K562 (cell line): Measurements from ENCODE around the gene EPHA2. TPM values are rescaled to one million over a fixed set of nuclear protein-coding genes. Genes with fewer than 3 reads are reported as not detected.

ENCODE experiments used
- ATAC-seq: fragments of 200-7000 bp; cut with Tn5 transposase; 3 replicates; pipeline ENCODE4 v1.9.1; 2020; ENCODE audit warnings: moderate library complexity
- BruUV-seq: library from RNA; stranded (reverse); fragments of 400-500 nt; replicated peaks from 2 replicates; lab custom pipeline; 2021; lab: Mats Ljungman, UMichigan
- CTCF ChIA-PET: fragments of 300-600 bp; formaldehyde crosslinking; extraction: SDS; loops from one replicate; lab custom pipeline; 2021; ENCODE audit warnings: low intra/inter-chr PET ratio; lab: Yijun Ruan, JAX
- POLR2A ChIA-PET: fragments of 300-600, 350-650 bp; sonication (Branson Sonifier 250); formaldehyde crosslinking; extraction: SDS; loops from one replicate; lab custom pipeline; 2021; ENCODE audit warnings: antibody characterized with exemption, inconsistent platforms; lab: Yijun Ruan, JAX
- DNase-seq, 4 experiments: peaks; one replicate each; pipeline versions ENCODE4 v3.0.0 to v3.0.0-alpha.2; 2011 to 2018; ENCODE audit warnings: low spot score in 3 of 4, mixed read lengths in 3 of 4; ENCODE audit errors: extremely low read depth in 1 of 4
- FAIRE-seq: peaks from 2 replicates; lab custom pipeline; 2011; peaks lifted over from hg19 to GRCh38; lab: Jason Lieb, UNC
- H2AFZ ChIP-seq: 2 replicates; pipeline ENCODE4 v1.6.0; 2011; ENCODE audit warnings: low read depth, low read length, control low read depth, inconsistent platforms
- H3K27ac ChIP-seq: fragments of 200-600 bp; 3 replicates; pipeline ENCODE4 v1.8.0; 2011; ENCODE audit warnings: low read depth, mild to moderate bottlenecking, control low read depth, inconsistent platforms, low read length, moderate library complexity, mixed read lengths; ENCODE audit errors: extremely low read depth
- H3K27me3 ChIP-seq, 2 experiments: fragments of 300-600 bp in 1 of 2; 2 replicates in 1 of 2; 3 replicates in 1 of 2; pipeline versions ENCODE4 v1.6.0 to v1.8.0; 2011; ENCODE audit warnings: inconsistent platforms in 2 of 2, low read length in 2 of 2, mild to moderate bottlenecking in 1 of 2, mixed read lengths in 1 of 2, moderate library complexity in 1 of 2; ENCODE audit not compliant: control insufficient read depth in 2 of 2, insufficient read depth in 2 of 2
- H3K36me3 ChIP-seq: fragments of 300-600 bp; 3 replicates; pipeline ENCODE4 v1.8.0; 2011; ENCODE audit warnings: mild to moderate bottlenecking, low read length, inconsistent platforms; ENCODE audit not compliant: control insufficient read depth, insufficient read depth
- H3K4me1 ChIP-seq, 2 experiments: fragments of 200-600 bp in 1 of 2; replicated peaks in 1 of 2; 2 replicates in 1 of 2; 3 replicates in 1 of 2; pipeline versions ENCODE4 v1.5.1 to v1.8.0; 2011; ENCODE audit warnings: inconsistent platforms in 2 of 2, low read length in 2 of 2, mild to moderate bottlenecking in 1 of 2, mixed read lengths in 1 of 2, moderate library complexity in 1 of 2; ENCODE audit not compliant: control insufficient read depth in 2 of 2, insufficient read depth in 2 of 2
- H3K4me2 ChIP-seq: 2 replicates; pipeline ENCODE4 v1.6.1; 2011; ENCODE audit warnings: low read length, control low read depth, inconsistent platforms, mixed read lengths; ENCODE audit not compliant: insufficient read depth
- H3K4me3 ChIP-seq: fragments of 200-600 bp; sonication (generic), shearing (Covaris generic); 2 replicates; pipeline ENCODE4 v1.5.1; 2016; ENCODE audit warnings: control low read depth, inconsistent platforms
- H3K79me2 ChIP-seq: fragments of 200-600 bp; 3 replicates; pipeline ENCODE4 v1.8.0; 2011; ENCODE audit warnings: low read length, inconsistent platforms; ENCODE audit not compliant: control insufficient read depth, insufficient read depth
- H3K9ac ChIP-seq, 2 experiments: 2 replicates each; pipeline versions ENCODE4 v1.6.0 to v1.6.1; 2011; ENCODE audit warnings: low read depth in 2 of 2, low read length in 2 of 2, control low read depth in 1 of 2, inconsistent platforms in 1 of 2, mild to moderate bottlenecking in 1 of 2, mixed read lengths in 1 of 2; ENCODE audit not compliant: insufficient read depth in 1 of 2
- H3K9me1 ChIP-seq: one replicate; pipeline ENCODE4 v1.6.0; 2011; ENCODE audit warnings: inconsistent platforms, mild to moderate bottlenecking, low read length, moderate library complexity; ENCODE audit not compliant: control insufficient read depth, insufficient read depth
- H3K9me3 ChIP-seq: replicated peaks from 2 replicates; pipeline ENCODE4 v1.5.1; 2011; ENCODE audit warnings: low read depth, low read length, inconsistent platforms; ENCODE audit not compliant: control insufficient read depth, insufficient read depth
- H4K20me1 ChIP-seq: replicated peaks from 2 replicates; pipeline ENCODE4 v1.6.1; 2011; ENCODE audit warnings: low read length, inconsistent platforms, mixed read lengths; ENCODE audit not compliant: control insufficient read depth, insufficient read depth
- FOXM1 ChIP-seq, 2 experiments: fragments of 450-650 bp in 1 of 2; sonication (generic) in 1 of 2; formaldehyde crosslinking in 1 of 2; IDR thresholded peaks; 2 replicates each; pipeline versions ENCODE4 v1.6.1 to v1.9.0; 2017 to 2022; ENCODE audit warnings: low read depth in 2 of 2, mild to moderate bottlenecking in 2 of 2, missing genetic modification reagents in 1 of 2, moderate library complexity in 1 of 2
- HLTF ChIP-seq: fragments of 450-650 bp; IDR thresholded peaks from 2 replicates; pipeline ENCODE4 v1.6.1; 2016
- NFIX ChIP-seq: fragments of 250-450 bp; sonication (Bioruptor Pico); IDR thresholded peaks from 2 replicates; pipeline ENCODE4 v1.4.0; 2020; ENCODE audit warnings: low read depth, mild to moderate bottlenecking, moderate library complexity
- PCBP1 ChIP-seq: fragments of 200-400 bp; formaldehyde crosslinking; IDR thresholded peaks from 2 replicates; pipeline ENCODE4 v1.6.1; 2018; ENCODE audit warnings: mild to moderate bottlenecking, low read depth, low read length; ENCODE audit not compliant: poor library complexity, severe bottlenecking
- RBM22 ChIP-seq: fragments of 200-400 bp; formaldehyde crosslinking; IDR thresholded peaks from 2 replicates; pipeline ENCODE4 v1.6.1; 2018; ENCODE audit warnings: low read length, low read depth; ENCODE audit not compliant: poor library complexity, severe bottlenecking
- WGBS: fragments of 100-300 bp; shearing (Covaris generic); methylation state at CpG from one replicate; pipeline ENCODE4 v1.1.6; 2016; ENCODE audit warnings: low coverage, mixed read lengths; ENCODE audit not compliant: insufficient coverage; ENCODE audit errors: missing lambda C conversion rate; 5-methylcytosine and 5-hydroxymethylcytosine counted together
- in situ Hi-C: fragments of 300-500 bp; cut with MboI; formaldehyde crosslinking; loops from 4 replicates; pipeline ENCODE4 v1.15.0; 2018; ENCODE audit warnings: inconsistent platforms, mixed read lengths
- intact Hi-C: fragments of 100-400 bp; cut with micrococcal nuclease; formaldehyde crosslinking; loops from 2 replicates; pipeline ENCODE4 v1.14.2; 2022
- polyA plus RNA-seq, 8 experiments: library from polyadenylated mRNA; depleted of rRNA in 4 of 8; stranded (reverse) in 5 of 8; unstranded in 3 of 8; fragments of >200 nt; fragmentation: Nextera tagmentation in 2 of 8; fragmentation: Illumina TruSeq in 1 of 8; extraction: Ambion mirVana in 2 of 8; extraction: Trizol in 1 of 8; gene quantifications; 2 replicates each; pipeline versions ENCODE4 v1.2.1 to v1.2.3, GENCODE V29; 2011 to 2014; ENCODE audit warnings: inconsistent platforms in 1 of 8, missing spikeins in 1 of 8
- total RNA-seq, 7 experiments: library from RNA; depleted of rRNA in 6 of 7; stranded (reverse); fragments of >200 nt in 6 of 7; fragmentation: Illumina TruSeq in 2 of 7; extraction: Trizol in 2 of 7; gene quantifications; 2 replicates each; pipeline versions ENCODE4 v1.2.1 to v1.2.3, GENCODE V29; 2011 to 2021; ENCODE audit warnings: low replicate concordance in 1 of 7
- TF ChIP-seq, protein P1 (sequence below): IDR thresholded peaks from 2 replicates; pipeline ENCODE4 v1.6.1; 2016; ENCODE audit warnings: missing genetic modification characterization, missing compliant biosample characterization
- TF ChIP-seq, protein P2 (sequence below): fragments of 450-650 bp; formaldehyde crosslinking; IDR thresholded peaks from 2 replicates; pipeline ENCODE4 v1.4.0; 2020; ENCODE audit warnings: mild to moderate bottlenecking, moderate library complexity
- TF ChIP-seq, protein P3 (sequence below), 2 experiments: IDR thresholded peaks in 1 of 2; conservative IDR thresholded peaks in 1 of 2; 2 replicates each; pipeline ENCODE4 v1.6.1; 2016; ENCODE audit warnings: low read depth in 2 of 2, mild to moderate bottlenecking in 1 of 2, missing compliant biosample characterization in 1 of 2, missing genetic modification characterization in 1 of 2, moderate library complexity in 1 of 2

Gene EPHA2
- total and polyA plus RNA-seq, 9 of the 15 experiments (the other 6 are each of a cell fraction or from before 2014, with no cell fraction given) = 0.04 to 0.40 (median 0.07) TPM; not detected in 4

DNA sequence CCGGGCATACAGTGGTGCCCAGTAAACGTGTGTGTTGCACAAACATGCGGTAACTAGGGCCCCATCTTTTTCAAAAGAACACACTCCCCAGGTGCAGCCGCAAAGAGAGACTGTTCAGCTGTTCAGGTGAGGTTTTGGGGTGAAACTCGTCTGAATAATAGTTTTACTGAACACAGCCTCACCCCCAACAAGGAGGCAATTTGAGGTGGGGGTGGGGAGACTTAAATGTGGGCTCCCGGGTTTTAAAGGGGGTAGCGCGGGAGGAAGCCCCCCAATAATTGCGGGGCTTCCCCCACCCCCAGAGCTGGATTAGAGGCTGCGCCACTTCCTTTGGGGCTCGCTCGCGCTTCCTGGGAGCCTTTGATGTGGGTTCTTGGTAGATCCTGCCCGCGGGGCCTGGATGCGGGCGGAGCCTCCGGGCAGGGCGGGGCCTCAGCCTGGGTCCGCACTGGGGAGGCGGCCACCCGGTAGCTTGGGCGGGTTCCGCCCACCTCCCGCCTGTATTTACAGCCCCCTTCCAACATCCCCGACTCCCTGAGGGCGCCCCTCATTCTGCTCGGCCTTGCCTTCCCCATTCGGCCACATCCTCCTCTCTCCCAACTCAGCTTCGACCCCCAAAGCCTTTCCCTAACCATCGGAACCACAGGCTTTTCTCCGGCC is 6.4 kb upstream of the EPHA2 start (continued):
- TF ChIP-seq, protein P1, sequence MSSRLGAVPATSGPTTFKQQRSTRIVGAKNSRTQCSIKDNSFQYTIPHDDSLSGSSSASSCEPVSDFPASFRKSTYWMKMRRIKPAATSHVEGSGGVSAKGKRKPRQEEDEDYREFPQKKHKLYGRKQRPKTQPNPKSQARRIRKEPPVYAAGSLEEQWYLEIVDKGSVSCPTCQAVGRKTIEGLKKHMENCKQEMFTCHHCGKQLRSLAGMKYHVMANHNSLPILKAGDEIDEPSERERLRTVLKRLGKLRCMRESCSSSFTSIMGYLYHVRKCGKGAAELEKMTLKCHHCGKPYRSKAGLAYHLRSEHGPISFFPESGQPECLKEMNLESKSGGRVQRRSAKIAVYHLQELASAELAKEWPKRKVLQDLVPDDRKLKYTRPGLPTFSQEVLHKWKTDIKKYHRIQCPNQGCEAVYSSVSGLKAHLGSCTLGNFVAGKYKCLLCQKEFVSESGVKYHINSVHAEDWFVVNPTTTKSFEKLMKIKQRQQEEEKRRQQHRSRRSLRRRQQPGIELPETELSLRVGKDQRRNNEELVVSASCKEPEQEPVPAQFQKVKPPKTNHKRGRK (tag) = no peak
- TF ChIP-seq PCBP1 = peak; percentile 35
- TF ChIP-seq, all 486 proteins: peak for 55

DNA sequence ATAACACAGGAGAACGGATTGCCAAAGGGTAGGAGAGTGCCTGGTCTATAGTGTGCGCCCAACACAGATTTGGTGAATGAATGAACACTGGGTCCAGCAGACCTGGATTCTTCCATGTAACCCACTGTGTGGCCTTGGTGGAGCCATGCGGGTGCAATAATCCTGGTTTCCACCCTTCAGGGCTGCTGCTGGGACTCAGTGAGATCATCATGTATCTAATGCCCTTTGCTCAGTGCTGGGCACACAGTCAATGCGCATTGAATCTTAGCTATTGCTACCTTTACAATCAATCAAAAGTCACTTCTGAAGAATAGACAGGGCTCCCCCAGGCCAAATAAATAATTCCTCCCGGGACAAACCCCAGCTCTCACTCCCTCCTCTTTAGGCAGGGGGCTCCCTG is 5.8 kb upstream of the EPHA2 start:
- 42% methylated on average over 5 of the region's 5 CpGs for WGBS
- no peak for DNase-seq
- H3K36me3 ChIP-seq = no peaks in the 10 kb centered on the region
- no peaks in the 10 kb centered on the region for H4K20me1 ChIP-seq
- H3K9me3 ChIP-seq = no peaks in the 10 kb centered on the region
- CTCF ChIA-PET = no interaction called here
- peak overlapping the region; percentile 54 to 83; a peak in 3 of 4 replicates for H3K9ac ChIP-seq
- TF ChIP-seq FOXM1 (IDR thresholded peaks at IDR 0.05; ENCODE audit: low read depth) (no peak), FOXM1 (CRISPR knock-in tag; IDR thresholded peaks at IDR 0.05; ENCODE audit: low read depth) (no peak), RBM22 (no peak), NFIX (CRISPR knock-in tag) (no peak), HLTF (no peak)
- TF ChIP-seq, protein P2, sequence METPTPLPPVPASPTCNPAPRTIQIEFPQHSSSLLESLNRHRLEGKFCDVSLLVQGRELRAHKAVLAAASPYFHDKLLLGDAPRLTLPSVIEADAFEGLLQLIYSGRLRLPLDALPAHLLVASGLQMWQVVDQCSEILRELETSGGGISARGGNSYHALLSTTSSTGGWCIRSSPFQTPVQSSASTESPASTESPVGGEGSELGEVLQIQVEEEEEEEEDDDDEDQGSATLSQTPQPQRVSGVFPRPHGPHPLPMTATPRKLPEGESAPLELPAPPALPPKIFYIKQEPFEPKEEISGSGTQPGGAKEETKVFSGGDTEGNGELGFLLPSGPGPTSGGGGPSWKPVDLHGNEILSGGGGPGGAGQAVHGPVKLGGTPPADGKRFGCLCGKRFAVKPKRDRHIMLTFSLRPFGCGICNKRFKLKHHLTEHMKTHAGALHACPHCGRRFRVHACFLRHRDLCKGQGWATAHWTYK (CRISPR knock-in tag) = no peak
- TF ChIP-seq, protein P3, sequence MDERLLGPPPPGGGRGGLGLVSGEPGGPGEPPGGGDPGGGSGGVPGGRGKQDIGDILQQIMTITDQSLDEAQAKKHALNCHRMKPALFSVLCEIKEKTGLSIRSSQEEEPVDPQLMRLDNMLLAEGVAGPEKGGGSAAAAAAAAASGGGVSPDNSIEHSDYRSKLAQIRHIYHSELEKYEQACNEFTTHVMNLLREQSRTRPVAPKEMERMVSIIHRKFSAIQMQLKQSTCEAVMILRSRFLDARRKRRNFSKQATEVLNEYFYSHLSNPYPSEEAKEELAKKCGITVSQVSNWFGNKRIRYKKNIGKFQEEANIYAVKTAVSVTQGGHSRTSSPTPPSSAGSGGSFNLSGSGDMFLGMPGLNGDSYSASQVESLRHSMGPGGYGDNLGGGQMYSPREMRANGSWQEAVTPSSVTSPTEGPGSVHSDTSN (CRISPR knock-in tag; IDR thresholded peaks at IDR 0.05; ENCODE audit: low read depth) = no peak
- TF ChIP-seq, protein P3 (tag; conservative IDR thresholded peaks at IDR 0.05; ENCODE audit: low read depth) = no peak
- TF ChIP-seq, all 486 proteins: peak for 0
- POLR2A ChIA-PET = interaction anchor here (0.7 to 5.5 kb wide), 5 partner anchors 7 to 81 kb away, joined by 3 to 38 read pairs (median 4); no protein-coding TSS in a partner anchor
- no peak for ATAC-seq
- Histone ChIP-seq H3K9me1 (no peaks in the 10 kb centered on the region), H3K79me2 (no peaks in the 10 kb centered on the region), H3K4me2 (peak overlapping the region; percentile 68; the same call in 1 of the 2 replicates), H3K4me1 (peaks cover 27 to 38% of the 10 kb centered on the region in 2 experiments), H3K4me3 (no peak overlapping the region), H2AFZ (peak overlapping the region; percentile 98), H3K27me3 (no peaks in the 10 kb centered on the region), H3K27ac (peak overlapping the region; percentile 38; the same call in 1 of the 3 replicates)
- BruUV-seq = no TSS peak
- in situ Hi-C loops (no loop called here), intact Hi-C loops (no loop called here)
- FAIRE-seq = no peak
